HEK293 (cell line): ENCODE measurements around the gene IPO5.

Experiments
- CTCF ChIA-PET: fragments of 350-600 bp; formaldehyde crosslinking; extraction: SDS; loops from one replicate; lab custom pipeline; 2021; ENCODE audit warnings: antibody characterized with exemption; lab: Yijun Ruan, JAX
- POLR2A ChIA-PET: fragments of 300-600 bp; formaldehyde crosslinking; extraction: SDS; loops from one replicate; lab custom pipeline; 2020; ENCODE audit warnings: antibody characterized with exemption, inconsistent platforms; lab: Yijun Ruan, JAX
- H3K27ac ChIP-seq: fragments of 200-500 bp; sonication (Bioruptor generic); 2 replicates; pipeline ENCODE4 v1.5.1; 2014; ENCODE audit warnings: low read depth, low read length, control low read depth, inconsistent platforms; ENCODE audit errors: extremely low read depth
- H3K36me3 ChIP-seq, 2 experiments: fragments of 200-500 bp in 1 of 2; sonication (Bioruptor generic) in 1 of 2; 1 replicate in 1 of 2; 2 replicates in 1 of 2; pipeline ENCODE4 v1.5.1; 2014 to 2017; ENCODE audit warnings: inconsistent platforms in 2 of 2, low read length in 2 of 2; ENCODE audit not compliant: control insufficient read depth in 2 of 2, insufficient read depth in 1 of 2
- H3K4me1 ChIP-seq: fragments of 200-500 bp; sonication (Bioruptor generic); 2 replicates; pipeline ENCODE4 v1.5.1; 2014; ENCODE audit warnings: mild to moderate bottlenecking, low read length, inconsistent platforms; ENCODE audit not compliant: control insufficient read depth, insufficient read depth
- H3K4me3 ChIP-seq: 2 replicates; pipeline ENCODE4 v1.5.1; 2011; ENCODE audit warnings: low read depth, mild to moderate bottlenecking, control low read depth, low read length, moderate library complexity
- H3K9me3 ChIP-seq: fragments of 200-500 bp; sonication (Bioruptor generic); 2 replicates; pipeline ENCODE4 v1.5.1; 2014; ENCODE audit warnings: low read depth, low read length, inconsistent platforms; ENCODE audit not compliant: control insufficient read depth, insufficient read depth
- INSM2 ChIP-seq: fragments of 450-650 bp; formaldehyde crosslinking; IDR thresholded peaks from 2 replicates; pipeline ENCODE4 v1.5.1; 2016; ENCODE audit warnings: missing biosample characterization, missing genetic modification characterization
- MYNN ChIP-seq: fragments of 450-650 bp; formaldehyde crosslinking; IDR thresholded peaks from 2 replicates; pipeline ENCODE4 v1.5.1; 2016; ENCODE audit warnings: missing biosample characterization, missing genetic modification characterization, borderline replicate concordance
- MZF1 ChIP-seq: fragments of 450-650 bp; formaldehyde crosslinking; IDR thresholded peaks from 2 replicates; pipeline ENCODE4 v1.5.1; 2017; ENCODE audit warnings: missing biosample characterization, missing genetic modification characterization, borderline replicate concordance
- PRDM4 ChIP-seq: fragments of 450-650 bp; formaldehyde crosslinking; IDR thresholded peaks from 2 replicates; pipeline ENCODE4 v1.5.1; 2017; ENCODE audit warnings: missing biosample characterization, missing genetic modification characterization
- TSHZ1 ChIP-seq: fragments of 450-650 bp; formaldehyde crosslinking; IDR thresholded peaks from 2 replicates; pipeline ENCODE4 v1.5.1; 2016; ENCODE audit warnings: missing biosample characterization, missing genetic modification characterization, borderline replicate concordance
- ZBTB1 ChIP-seq: fragments of 450-650 bp; formaldehyde crosslinking; IDR thresholded peaks from 2 replicates; pipeline ENCODE4 v1.5.1; 2016; ENCODE audit warnings: missing biosample characterization, missing genetic modification characterization
- ZBTB21 ChIP-seq: fragments of 450-650 bp; formaldehyde crosslinking; IDR thresholded peaks from 2 replicates; pipeline ENCODE4 v1.5.1; 2017; ENCODE audit warnings: missing biosample characterization, missing genetic modification characterization
- ZNF138 ChIP-seq: fragments of 450-650 bp; formaldehyde crosslinking; IDR thresholded peaks from 2 replicates; pipeline ENCODE4 v1.5.1; 2016; ENCODE audit warnings: missing biosample characterization, missing genetic modification characterization, borderline replicate concordance
- ZNF146 ChIP-seq: fragments of 450-650 bp; formaldehyde crosslinking; IDR thresholded peaks from 2 replicates; pipeline ENCODE4 v1.5.1; 2016; ENCODE audit warnings: missing biosample characterization, missing genetic modification characterization
- ZNF26 ChIP-seq: fragments of 450-650 bp; formaldehyde crosslinking; IDR thresholded peaks from 2 replicates; pipeline ENCODE4 v1.5.1; 2016; ENCODE audit warnings: missing biosample characterization, missing genetic modification characterization
- ZNF433 ChIP-seq: fragments of 450-650 bp; formaldehyde crosslinking; IDR thresholded peaks from 2 replicates; pipeline ENCODE4 v1.5.1; 2016; ENCODE audit warnings: missing biosample characterization, missing genetic modification characterization, low read depth
- ZNF530 ChIP-seq: fragments of 450-650 bp; formaldehyde crosslinking; IDR thresholded peaks from 2 replicates; pipeline ENCODE4 v1.5.1; 2016; ENCODE audit warnings: low read depth, missing biosample characterization, missing genetic modification characterization
- ZNF558 ChIP-seq: fragments of 450-650 bp; formaldehyde crosslinking; IDR thresholded peaks from 2 replicates; pipeline ENCODE4 v1.5.1; 2016; ENCODE audit warnings: missing biosample characterization, missing genetic modification characterization
- ZNF596 ChIP-seq: fragments of 450-650 bp; IDR thresholded peaks from 2 replicates; pipeline ENCODE4 v1.5.0; 2018; ENCODE audit warnings: missing biosample characterization, mild to moderate bottlenecking, missing genetic modification characterization, moderate library complexity
- ZNF639 ChIP-seq: fragments of 450-650 bp; formaldehyde crosslinking; IDR thresholded peaks from 2 replicates; pipeline ENCODE4 v1.5.1; 2016; ENCODE audit warnings: missing biosample characterization, missing genetic modification characterization
- ZNF692 ChIP-seq: fragments of 450-650 bp; formaldehyde crosslinking; IDR thresholded peaks from 2 replicates; pipeline ENCODE4 v1.5.1; 2016; ENCODE audit warnings: missing biosample characterization, missing genetic modification characterization
- ZSCAN16 ChIP-seq: fragments of 450-650 bp; formaldehyde crosslinking; IDR thresholded peaks from 2 replicates; pipeline ENCODE4 v1.5.1; 2016; ENCODE audit warnings: missing biosample characterization, missing genetic modification characterization
- ZXDB ChIP-seq: fragments of 450-650 bp; formaldehyde crosslinking; IDR thresholded peaks from 2 replicates; pipeline ENCODE4 v1.5.1; 2016; ENCODE audit warnings: missing biosample characterization, missing genetic modification characterization

The IPO5 gene

GRCh38 chr13:97974773-97975172 is 21.3 kb downstream of the IPO5 start (continued):
- TF ChIP-seq PRDM4 (no peak), ZNF433 (tag by site-specific recombination) (no peak), ZSCAN16 (tag by site-specific recombination) (no peak), ZBTB1 (tag by site-specific recombination) (no peak)

GRCh38 chr13:97975280-97975847 is 21.9 kb downstream of the IPO5 start:
- ChIA-PET CTCF (no interaction called here), POLR2A (no interaction called here)
- peak overlapping the region; percentile 63 for H3K4me3 ChIP-seq
- peaks cover 0 to 4% of the 10 kb centered on the region in 2 experiments; a peak in 1 of 3 replicates for H3K36me3 ChIP-seq
- 0 out of 2 replicates have a peak, but pooled peaks have one; percentile 13 for TF ChIP-seq MYNN (tag by site-specific recombination)
- peak; percentile 89 for TF ChIP-seq MZF1 (tag by site-specific recombination)
- TF ChIP-seq ZNF558, result peak; percentile 12; the same call in 1 of the 2 replicates
- TF ChIP-seq ZNF639 (tag by site-specific recombination), result no peak
- no peak for TF ChIP-seq TSHZ1 (tag by site-specific recombination)
- TF ChIP-seq ZNF530 (tag by site-specific recombination), result no peak
- no peaks in the 10 kb centered on the region; the same call in 1 of the 2 replicates for H3K4me1 ChIP-seq
- H3K27ac ChIP-seq, result peak overlapping the region; percentile 88
- no peaks in the 10 kb centered on the region for H3K9me3 ChIP-seq

- Histone ChIP-seq H3K4me1 (peaks cover 4% of the 10 kb centered on the region; the same call in 1 of the 2 replicates), H3K9me3 (no peaks in the 10 kb centered on the region), H3K36me3 (peaks cover 0 to 4% of the 10 kb centered on the region in 2 experiments; a peak in 1 of 3 replicates), H3K4me3 (peak overlapping the region; percentile 70), H3K27ac (peak overlapping the region; percentile 88)
- ChIA-PET POLR2A (interaction anchor here (0.5 kb wide), 1 partner anchor 91 kb away, joined by 3 read pairs; no protein-coding TSS in a partner anchor), CTCF (no interaction called here)
- TF ChIP-seq ZNF26 (tag by site-specific recombination), result no peak
- TF ChIP-seq ZNF596 (tag by site-specific recombination), result peak; percentile 58; the same call in 1 of the 2 replicates
- TF ChIP-seq ZBTB21 (tag by site-specific recombination), result no peak
- TF ChIP-seq INSM2, result peak; percentile 58
- no peak for TF ChIP-seq ZNF138
- peak; percentile 41; the same call in 1 of the 2 replicates for TF ChIP-seq ZXDB
- peak; percentile 38; the same call in 1 of the 2 replicates for TF ChIP-seq ZNF692 (tag by site-specific recombination)
- TF ChIP-seq ZNF146 (tag by site-specific recombination), result 0 out of 2 replicates have a peak, but pooled peaks have one; percentile 4
Observed at GRCh38 chr13:97975848-97976609, 22.6 kb downstream of the IPO5 start.
